ENCODE data around the gene RAB11FIP3.

GRCh38 chr16:400061-400591, 25.3 kb upstream of the RAB11FIP3 start:
- TF ChIP-seq YY1 (IDR thresholded peaks at IDR 0.05; ENCODE audit: low read depth) (no peak), RAD21 (IDR thresholded peaks at IDR 0.05; ENCODE audit: low read length) (no peak), FOXM1 (IDR thresholded peaks at IDR 0.05; ENCODE audit: low read depth) (no peak)
- TF ChIP-seq, protein P1, sequence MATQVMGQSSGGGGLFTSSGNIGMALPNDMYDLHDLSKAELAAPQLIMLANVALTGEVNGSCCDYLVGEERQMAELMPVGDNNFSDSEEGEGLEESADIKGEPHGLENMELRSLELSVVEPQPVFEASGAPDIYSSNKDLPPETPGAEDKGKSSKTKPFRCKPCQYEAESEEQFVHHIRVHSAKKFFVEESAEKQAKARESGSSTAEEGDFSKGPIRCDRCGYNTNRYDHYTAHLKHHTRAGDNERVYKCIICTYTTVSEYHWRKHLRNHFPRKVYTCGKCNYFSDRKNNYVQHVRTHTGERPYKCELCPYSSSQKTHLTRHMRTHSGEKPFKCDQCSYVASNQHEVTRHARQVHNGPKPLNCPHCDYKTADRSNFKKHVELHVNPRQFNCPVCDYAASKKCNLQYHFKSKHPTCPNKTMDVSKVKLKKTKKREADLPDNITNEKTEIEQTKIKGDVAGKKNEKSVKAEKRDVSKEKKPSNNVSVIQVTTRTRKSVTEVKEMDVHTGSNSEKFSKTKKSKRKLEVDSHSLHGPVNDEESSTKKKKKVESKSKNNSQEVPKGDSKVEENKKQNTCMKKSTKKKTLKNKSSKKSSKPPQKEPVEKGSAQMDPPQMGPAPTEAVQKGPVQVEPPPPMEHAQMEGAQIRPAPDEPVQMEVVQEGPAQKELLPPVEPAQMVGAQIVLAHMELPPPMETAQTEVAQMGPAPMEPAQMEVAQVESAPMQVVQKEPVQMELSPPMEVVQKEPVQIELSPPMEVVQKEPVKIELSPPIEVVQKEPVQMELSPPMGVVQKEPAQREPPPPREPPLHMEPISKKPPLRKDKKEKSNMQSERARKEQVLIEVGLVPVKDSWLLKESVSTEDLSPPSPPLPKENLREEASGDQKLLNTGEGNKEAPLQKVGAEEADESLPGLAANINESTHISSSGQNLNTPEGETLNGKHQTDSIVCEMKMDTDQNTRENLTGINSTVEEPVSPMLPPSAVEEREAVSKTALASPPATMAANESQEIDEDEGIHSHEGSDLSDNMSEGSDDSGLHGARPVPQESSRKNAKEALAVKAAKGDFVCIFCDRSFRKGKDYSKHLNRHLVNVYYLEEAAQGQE (IDR thresholded peaks at IDR 0.05; ENCODE audit: low read depth, low read length), result no peak
